Measurements from ENCODE around the gene CACNA1C.

CACNA1C gene

DNA sequence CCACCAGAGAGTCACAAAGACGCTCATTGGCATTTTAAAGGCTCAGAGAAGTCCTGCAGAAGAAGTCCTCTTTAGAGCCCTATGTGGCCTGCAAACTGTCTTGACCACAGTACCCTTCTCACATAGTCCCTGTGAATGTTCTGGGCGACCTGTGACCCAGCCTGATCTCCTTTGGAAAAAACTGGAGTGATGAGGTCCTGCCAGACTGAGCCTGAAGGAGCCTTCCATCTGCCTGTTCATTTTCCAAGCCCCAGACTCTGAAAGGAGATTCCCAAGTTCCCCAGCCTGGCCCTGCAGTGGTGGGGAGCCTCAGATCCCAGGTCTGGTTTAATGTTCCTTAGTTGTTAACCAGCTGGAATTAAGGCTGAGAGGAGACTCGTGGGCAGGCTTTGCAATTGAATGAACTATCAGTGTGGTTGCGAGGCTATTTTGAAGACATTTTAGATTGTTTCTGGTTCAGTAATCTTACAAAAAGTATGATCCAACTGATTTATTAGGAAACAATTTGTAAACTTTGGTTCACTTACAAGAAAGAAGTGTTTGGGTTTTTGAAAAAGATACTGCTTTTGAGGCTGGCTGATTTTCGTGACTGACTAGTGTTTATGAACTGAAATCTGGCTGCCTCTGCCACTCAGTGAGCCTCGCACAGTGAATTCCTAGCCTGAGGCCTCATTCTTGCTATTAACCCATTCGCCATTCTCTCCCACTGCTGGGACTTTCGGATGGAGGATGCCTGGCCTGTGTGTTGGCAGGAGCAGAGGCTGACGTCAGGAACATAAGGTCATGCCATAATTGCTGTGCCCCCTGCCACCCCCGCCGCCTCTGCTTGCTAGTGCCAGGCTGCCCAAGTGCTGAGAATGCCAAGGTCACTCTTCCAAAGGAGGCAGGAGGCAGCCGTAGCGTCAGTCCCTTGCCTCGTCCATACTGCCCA lies 249.0 kb downstream of the CACNA1C start:
- H3K4me3 ChIP-seq (replicated peaks in 1 of 2; ENCODE audit: low read depth in 2 of 2, low read length in 2 of 2) = no peak overlapping the region
- DNase-seq (ENCODE audit: low read depth in 2 of 2) = no peak
- TF ChIP-seq, protein P1, sequence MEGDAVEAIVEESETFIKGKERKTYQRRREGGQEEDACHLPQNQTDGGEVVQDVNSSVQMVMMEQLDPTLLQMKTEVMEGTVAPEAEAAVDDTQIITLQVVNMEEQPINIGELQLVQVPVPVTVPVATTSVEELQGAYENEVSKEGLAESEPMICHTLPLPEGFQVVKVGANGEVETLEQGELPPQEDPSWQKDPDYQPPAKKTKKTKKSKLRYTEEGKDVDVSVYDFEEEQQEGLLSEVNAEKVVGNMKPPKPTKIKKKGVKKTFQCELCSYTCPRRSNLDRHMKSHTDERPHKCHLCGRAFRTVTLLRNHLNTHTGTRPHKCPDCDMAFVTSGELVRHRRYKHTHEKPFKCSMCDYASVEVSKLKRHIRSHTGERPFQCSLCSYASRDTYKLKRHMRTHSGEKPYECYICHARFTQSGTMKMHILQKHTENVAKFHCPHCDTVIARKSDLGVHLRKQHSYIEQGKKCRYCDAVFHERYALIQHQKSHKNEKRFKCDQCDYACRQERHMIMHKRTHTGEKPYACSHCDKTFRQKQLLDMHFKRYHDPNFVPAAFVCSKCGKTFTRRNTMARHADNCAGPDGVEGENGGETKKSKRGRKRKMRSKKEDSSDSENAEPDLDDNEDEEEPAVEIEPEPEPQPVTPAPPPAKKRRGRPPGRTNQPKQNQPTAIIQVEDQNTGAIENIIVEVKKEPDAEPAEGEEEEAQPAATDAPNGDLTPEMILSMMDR (IDR thresholded peaks at IDR 0.05; ENCODE audit: low read depth, low read length) = no peak

DNA sequence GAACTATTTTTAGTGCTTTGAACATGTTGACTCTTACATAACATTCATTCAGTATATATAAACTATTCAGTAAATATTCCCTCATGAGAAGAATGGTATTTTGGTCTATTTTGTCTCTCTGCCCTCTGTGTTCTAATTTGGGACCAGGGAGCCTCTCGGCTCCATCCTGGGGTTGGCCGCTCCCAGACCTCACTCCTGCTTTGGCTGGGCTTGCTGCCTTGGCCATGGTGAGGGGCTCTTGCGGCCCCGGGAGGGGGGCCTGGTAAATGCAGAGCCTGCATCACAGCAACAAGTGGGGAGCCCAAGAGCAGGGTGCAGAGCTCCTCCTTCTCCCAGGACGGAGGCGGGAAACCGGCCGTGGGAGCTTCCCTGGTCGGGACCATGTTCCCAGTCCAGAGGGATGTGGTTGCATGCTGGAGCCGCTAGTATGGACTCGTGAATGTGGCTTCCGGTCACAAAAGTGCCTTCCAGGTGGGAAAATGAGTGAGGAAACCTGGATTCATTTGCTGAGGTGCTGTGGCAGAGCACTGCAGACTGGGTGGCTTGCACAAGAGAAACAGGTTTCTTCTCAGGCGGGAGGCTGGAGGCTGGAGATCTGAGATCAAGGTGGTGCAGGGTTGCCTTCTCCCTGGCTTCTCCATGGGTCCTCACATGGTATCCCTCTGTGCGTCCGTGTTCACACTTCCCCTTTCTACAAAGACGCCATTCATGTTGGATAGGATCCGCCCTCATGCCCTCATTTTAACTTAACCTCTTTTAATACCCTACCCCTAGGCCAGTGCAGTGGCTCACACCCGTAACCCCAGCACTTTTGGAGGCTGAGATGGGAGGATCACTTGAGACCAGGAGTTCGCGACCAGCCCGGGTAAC lies 250.2 kb downstream of the CACNA1C start:
- DNase-seq (ENCODE audit: low read depth in 2 of 2) = no peak
- H3K4me3 ChIP-seq (replicated peaks in 1 of 2; ENCODE audit: low read depth in 2 of 2, low read length in 2 of 2) = no peak overlapping the region
- TF ChIP-seq, protein P1 (IDR thresholded peaks at IDR 0.05; ENCODE audit: low read depth, low read length) = no peak

DNA sequence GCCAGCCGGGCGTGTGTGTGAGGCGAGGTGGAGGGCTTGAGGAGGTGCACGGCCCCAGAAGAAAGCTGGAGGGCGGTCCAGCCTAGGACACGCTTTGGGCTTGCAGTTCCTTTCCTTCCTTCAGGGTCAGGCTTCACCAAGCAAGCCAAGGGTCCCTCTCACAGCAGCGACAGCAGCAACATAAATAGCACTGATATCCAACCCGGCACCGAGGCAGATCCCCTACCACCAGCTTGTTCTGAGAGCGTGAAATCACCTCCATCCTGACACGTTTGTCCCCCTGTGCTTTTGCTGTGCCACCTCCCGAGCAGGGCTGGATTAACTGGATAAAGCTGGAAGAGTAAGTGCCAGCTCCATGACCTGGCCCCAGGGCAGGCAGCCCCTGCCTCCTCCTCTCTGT lies 251.4 kb downstream of the CACNA1C start:
- TF ChIP-seq, protein P1 (IDR thresholded peaks at IDR 0.05; ENCODE audit: low read depth, low read length) = no peak
- DNase-seq (ENCODE audit: low read depth in 2 of 2) = no peak
- no peak overlapping the region for H3K4me3 ChIP-seq (replicated peaks in 1 of 2; ENCODE audit: low read depth in 2 of 2, low read length in 2 of 2)

DNA sequence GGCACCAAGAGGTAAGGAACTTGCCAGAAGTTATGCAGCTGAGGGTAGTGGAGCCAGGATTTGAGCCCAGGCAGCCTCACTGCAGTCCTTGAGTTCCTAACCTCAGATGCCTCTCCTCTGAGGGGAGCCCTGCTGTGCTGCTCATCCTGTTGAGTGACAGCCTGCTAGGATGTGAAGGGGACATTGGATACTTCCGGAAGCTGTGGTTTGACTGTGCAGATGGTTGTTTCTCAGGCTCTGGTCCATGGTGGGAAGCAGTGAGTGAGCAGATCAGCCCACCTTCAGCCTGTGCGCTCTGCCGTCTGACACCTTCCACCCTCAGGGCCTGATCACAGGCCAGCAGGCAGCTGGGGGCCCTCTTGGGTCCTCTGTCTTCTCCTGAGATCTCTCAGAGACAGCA lies 253.2 kb downstream of the CACNA1C start:
- TF ChIP-seq, protein P1 (IDR thresholded peaks at IDR 0.05; ENCODE audit: low read depth, low read length) = no peak

DNA sequence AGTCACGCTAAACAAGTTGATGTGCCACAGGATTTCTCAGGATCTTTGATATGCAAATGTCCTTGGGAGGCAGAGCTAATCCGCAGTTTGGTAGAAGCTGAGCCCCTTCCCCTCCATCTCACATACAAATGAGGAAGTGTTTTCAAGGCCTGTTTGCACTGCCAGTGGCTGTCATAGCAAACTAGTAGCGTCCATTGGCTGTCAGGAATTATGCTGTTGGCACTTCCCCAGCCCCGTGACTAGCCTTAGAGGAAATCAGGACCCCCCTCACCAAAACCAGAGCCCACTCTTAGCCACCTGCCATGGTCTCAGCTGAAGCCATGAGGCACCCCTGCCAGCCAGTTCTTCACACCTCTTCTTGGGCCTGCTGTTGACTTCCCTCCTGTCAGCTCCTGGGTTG lies 253.9 kb downstream of the CACNA1C start:
- no peak for DNase-seq (ENCODE audit: low read depth in 2 of 2)
- TF ChIP-seq, protein P1 (IDR thresholded peaks at IDR 0.05; ENCODE audit: low read depth, low read length) = no peak

More for the DNA sequence above, 253.2 kb downstream of the CACNA1C start:
- DNase-seq (ENCODE audit: low read depth in 2 of 2) = no peak
- no peak overlapping the region for H3K4me3 ChIP-seq (replicated peaks in 1 of 2; ENCODE audit: low read depth in 2 of 2, low read length in 2 of 2)

DNA sequence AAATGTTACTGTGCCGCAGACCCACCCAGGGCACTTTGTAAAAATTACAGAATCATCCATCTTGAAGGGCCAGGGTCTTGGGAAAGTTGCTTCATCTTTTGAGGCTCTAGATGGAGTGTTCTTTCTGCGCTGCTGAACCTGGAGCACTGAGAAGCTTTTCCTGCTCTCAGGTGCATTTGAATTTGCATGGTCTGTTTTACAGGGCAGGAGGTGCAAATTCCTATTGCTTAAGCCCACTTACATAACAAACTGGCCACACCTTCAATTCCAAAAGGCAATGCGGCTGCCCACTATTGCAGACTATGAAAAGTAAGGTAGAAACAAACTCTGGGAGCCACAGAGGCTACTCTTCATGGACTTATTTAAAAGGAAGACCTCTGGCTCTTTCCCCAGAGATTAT lies 254.8 kb downstream of the CACNA1C start:
- TF ChIP-seq, protein P1 (IDR thresholded peaks at IDR 0.05; ENCODE audit: low read depth, low read length) = no peak
- no peak overlapping the region for H3K4me3 ChIP-seq (replicated peaks in 1 of 2; ENCODE audit: low read depth in 2 of 2, low read length in 2 of 2)
- DNase-seq (ENCODE audit: low read depth in 2 of 2) = no peak

More for the DNA sequence above, 253.9 kb downstream of the CACNA1C start:
- H3K4me3 ChIP-seq (replicated peaks in 1 of 2; ENCODE audit: low read depth in 2 of 2, low read length in 2 of 2) = no peak overlapping the region
